Activated CD8-positive, alpha-beta memory T cell treated with anti-CD3 and anti-CD28 coated beads for 1 hour (primary cell): Measurements from ENCODE around the gene TMEM217.
"Not testable (repeated sequence)": the region's sequence is repeated elsewhere in the genome, so short reads cannot be mapped to it uniquely, and the experiment has no call there.

Experiments
- DNase-seq, 2 donors: peaks; one replicate each; pipeline ENCODE4 v3.0.0-alpha.2; 2020; ENCODE audit warnings: low read depth in 1 of 2; ENCODE audit errors: extremely low read depth in 1 of 2

TMEM217 gene

GRCh38 chr6:37218511-37218910 lies 39.4 kb downstream of the TMEM217 start:
- DNase-seq = no peak

DNA sequence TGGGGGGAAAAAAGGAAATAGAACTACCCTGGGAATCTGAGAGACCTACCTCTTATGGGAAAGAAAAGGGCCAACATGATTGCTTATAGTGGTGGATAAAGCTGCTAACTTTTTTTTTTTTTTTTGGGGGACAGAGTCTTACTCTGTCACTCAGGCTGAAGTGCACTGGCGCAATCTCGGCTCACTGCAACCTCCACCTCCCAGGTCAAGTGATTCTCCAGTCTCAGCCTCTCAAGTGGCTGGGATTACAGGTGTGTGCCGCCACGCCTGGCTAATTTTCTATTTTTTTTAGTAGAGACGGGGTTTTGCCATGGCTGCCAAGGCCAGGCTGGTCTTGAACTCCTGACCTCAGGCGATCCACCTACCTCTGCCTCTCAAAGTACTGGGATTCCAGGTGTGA lies 39.9 kb downstream of the TMEM217 start:
- no peak for DNase-seq

- DNase-seq = no peak
Observed at GRCh38 chr6:37212268-37212667, 45.7 kb downstream of the TMEM217 start.

DNA sequence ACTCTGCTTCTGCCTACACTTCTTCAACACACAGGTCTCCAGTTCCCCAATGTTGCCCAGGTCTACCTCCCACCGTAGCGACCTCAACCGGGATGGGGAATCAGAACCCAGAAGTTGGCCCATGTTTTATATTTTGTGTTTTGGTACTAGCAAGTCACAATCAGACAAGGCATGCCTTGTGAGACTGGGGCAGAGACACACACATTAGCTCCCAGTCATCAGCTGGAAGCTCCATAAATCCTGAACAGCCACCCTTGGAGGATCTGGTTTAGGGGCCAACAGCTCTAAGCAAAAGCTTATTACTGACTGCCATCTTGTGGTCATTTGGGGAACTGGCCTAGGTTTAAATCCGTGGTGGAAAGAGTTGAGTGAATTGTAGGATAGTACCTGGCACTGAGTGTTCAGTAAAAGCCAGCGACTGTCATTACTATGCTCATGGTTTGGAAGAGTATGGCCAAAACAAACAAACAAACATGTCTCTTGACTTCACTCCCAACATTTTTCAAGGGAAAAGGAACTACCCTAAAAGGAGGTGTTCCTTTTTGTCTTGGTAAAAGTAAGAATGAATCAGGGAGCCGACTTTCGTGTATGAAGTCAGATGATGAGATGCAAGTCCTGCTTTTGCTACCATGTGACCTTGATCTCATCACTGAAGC lies 47.5 kb downstream of the TMEM217 start:
- DNase-seq = peak; percentile 51 to 58

GRCh38 chr6:37209461-37210205 lies 48.3 kb downstream of the TMEM217 start:
- DNase-seq = peak in 1 of 2 donors; percentile 54

DNA sequence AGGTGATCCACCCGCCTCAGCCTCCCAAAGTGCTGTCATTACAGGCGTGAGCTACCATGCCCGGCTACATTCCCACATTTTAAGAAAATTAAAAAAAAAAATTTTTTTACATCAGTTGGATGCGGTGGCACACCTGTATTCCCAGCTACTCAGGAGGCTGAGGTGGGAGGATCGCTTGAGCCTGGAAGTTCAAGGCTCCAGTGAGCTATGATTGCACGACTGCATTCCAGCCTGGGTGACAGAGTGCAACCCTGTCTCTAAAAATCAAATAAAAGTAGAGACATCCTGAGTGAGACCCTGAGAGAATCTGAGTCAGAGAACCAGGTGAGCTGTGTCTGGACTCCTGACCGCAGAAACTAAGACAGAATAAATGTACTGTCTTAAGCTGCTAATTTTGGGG lies 49.2 kb downstream of the TMEM217 start:
- no peak for DNase-seq

DNA sequence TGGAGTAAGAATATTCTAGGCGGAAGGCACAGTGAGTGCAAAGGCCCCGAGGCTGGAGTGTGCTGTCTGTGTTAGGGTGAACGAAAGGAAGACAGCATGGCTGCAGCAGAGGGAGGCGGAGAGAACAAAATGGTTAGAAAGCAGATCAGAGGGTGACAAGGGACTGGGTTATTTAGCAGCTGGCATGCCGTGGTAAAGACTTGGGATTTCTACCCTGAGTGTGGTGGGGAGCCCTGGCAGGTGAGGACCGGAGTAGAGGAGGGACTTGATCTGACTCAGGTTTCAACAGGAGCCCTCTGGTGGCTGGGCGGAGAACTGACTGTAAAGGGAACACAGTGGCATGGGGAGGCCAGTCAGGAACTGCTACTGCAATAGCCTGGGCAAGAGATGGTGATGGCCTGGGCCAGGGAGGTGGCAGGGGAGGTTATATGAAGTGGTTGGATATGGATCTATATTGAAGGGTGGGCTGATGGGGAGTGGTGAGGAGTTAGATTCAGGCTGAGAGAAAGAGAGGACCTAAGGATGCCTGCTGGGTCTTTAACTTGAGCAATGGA lies 50.0 kb downstream of the TMEM217 start:
- DNase-seq = peak; percentile 70 to 76

DNA sequence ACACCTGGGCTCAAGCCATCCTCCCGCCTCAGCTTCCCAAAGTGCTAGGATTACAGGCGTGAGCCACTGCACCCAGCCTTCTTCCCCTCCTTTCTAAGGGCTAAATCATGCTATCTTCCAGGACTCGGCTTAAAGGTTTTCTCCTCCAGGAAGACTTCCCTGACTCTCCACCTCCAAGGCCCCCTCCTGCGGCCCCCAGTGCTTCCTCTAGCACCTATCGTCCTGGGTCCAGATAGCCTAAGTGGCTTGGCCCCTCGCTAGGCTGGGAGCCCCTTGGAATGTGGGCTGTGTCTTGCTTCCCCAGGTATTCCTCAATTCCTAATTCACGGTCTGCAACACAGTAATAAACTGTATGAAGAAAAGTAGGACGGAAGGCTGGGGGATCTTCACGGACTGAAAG lies 51.3 kb downstream of the TMEM217 start:
- DNase-seq = no peak

DNA sequence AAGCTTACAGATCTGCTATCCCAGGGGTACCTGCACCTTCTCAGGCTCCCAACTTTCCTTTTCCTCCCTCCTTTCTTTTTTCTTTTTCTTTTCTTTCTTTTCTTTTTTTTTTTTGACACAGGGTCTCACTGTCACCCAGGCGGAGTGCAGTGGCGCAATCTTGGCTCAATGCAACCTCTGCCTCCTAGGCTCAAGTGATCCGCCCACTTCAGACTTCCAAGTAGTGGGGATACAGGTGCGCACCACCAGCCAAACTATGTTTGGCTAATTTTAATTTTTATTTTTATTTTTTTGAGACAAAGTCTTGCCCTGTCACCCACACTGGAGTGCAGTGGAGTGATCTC lies 52.0 kb downstream of the TMEM217 start:
- no peak for DNase-seq

- no peak for DNase-seq
Observed at GRCh38 chr6:37205175-37205996, 52.6 kb downstream of the TMEM217 start.

GRCh38 chr6:37204014-37204751 lies 53.8 kb downstream of the TMEM217 start:
- DNase-seq = no peak

DNA sequence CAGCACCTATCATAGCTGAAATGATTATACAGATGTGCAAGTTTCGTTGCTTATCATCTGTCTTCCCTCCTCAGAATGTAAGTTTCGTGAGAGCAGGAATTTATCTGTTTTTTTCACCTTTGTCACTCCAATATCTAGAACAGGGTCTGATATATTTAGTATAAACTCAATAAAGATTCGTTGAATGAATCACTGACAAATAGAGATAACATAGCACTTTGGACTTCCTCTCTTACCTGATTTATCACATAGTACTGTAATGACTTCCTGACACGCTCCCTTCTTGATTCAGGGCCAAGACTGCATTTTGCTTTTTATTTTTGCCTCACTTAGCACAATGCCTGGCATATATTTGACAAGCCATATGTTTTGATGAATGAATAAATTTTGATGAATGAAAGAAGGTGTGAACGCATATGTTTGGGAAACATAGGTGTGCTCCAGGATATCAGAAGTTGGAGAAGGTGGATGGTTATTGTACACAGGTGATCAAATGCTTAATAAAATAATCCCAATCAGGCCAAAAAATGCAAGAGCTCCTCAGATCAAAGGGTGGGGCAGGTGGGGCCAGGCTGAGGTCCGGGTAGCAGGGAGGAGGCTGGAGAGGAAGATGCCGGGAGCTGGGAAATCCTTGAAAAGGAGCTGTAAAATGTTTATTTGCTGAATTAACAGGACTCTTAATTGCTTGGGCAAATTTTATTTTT lies 55.0 kb downstream of the TMEM217 start:
- DNase-seq = no peak

DNA sequence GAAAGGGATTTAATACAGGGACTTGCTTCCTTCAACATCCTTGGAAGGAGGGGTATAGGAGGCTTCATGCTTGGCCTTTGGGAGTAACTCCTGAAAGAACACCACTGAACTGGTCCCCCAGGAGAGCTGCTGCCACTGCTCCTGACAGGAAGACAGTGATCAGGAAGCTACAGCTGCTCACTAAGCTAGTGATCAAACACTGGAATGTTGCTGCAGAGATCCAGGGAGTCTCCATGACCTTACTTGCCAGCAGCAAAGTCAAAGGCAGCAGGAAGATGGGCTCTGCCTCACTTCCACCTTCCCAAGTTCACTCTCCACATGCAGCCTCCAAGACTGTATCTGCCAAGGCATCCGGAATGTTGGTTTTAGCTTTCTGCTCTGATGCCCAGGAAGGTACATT lies 56.2 kb downstream of the TMEM217 start:
- DNase-seq = no peak

DNA sequence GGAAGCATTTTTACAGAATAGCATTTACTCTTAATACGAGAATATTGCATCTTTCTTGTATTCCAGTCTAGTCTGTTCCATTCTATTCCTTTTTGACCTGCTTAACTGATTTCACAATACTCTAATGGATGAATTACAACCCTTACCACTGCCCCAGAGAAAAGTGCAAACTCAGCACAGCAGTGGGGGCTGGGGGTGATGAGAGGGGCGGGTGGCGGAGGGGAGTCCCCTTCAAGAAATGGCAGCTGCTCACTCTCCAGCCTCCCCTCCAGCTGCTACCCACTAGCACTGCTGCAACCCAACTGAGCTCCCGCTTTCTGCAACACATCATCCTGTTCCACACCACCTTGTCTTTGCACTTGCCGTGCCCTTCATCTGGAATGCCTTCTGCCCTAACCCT lies 57.9 kb downstream of the TMEM217 start:
- DNase-seq = no peak

DNA sequence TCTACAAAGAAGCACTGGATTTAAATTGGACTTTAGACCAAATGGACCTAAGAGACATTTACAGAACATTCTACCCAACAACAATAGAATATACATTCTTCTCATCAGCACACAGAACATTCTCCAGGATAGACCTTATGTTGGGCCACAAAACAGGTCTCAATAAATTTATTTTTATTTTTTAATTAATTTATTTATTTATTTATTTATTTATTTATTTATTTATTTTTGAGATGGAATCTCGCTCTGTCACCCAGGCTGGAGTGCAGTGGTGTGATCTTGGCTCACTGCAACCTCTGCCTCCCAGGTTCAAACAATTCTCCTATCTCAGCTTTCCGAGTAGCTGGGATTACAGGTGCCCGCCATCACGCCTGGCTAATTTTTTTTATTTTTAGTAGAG lies 61.5 kb downstream of the TMEM217 start:
- not testable (repeated sequence) for DNase-seq

DNA sequence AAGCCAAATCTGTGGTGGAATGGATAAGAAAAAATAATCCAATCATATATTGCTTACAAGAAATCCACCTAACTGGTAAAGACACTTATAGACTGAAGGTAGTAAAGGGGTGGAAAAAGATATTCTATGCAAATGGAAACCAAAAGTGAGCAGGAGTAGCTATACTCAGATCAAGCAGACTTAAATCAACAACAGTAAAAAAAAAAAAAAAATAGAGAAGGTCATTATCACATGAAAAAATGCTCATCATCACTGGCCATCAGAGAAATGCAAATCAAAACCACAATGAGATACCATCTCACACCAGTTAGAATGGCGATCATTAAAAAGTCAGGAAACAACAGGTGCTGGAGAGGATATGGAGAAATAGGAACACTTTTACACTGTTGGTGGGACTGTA lies 63.1 kb downstream of the TMEM217 start:
- DNase-seq = not testable (repeated sequence)

GRCh38 chr6:37192666-37193065 lies 65.3 kb downstream of the TMEM217 start:
- no peak for DNase-seq

DNA sequence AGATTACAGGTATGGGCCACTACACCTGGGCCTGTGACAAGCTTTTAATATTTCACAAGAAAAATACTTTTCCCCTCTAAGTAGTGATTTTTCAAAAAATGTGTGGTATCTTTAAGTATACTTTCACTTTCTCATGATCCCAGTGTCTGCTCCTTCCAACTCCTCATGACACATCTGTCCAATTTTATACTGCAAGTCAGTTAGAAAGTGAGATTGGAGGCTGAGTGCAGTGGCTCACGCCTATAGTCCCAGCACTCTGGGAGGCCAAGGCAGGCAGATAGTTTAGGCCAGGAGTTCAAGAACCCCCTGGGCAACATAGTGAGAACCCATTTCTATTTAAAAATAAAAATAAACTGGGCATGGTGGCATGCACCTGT lies 67.8 kb downstream of the TMEM217 start:
- DNase-seq = no peak

- DNase-seq = no peak
Observed at GRCh38 chr6:37188962-37189510, 68.9 kb downstream of the TMEM217 start.
